Pancreas (tissue), 10 donors: ENCODE measurements around the gene FHOD1. TPM values are rescaled to one million over a fixed set of nuclear protein-coding genes. Genes with fewer than 3 reads are reported as not detected.

Source experiments
- ATAC-seq, 4 donors: fragments of 200-7000 bp; cut with Tn5 transposase; one replicate each; pipeline versions ENCODE4 v1.8.0 to v1.9.1; 2020; ENCODE audit warnings: mild to moderate bottlenecking in 4 of 4, moderate library complexity in 4 of 4
- DNase-seq, 6 donors: peaks; one replicate each; pipeline ENCODE4 v3.0.0-alpha.2; 2020
- FAIRE-seq: peaks from 2 replicates; lab custom pipeline; 2012; peaks lifted over from hg19 to GRCh38; lab: Jason Lieb, UNC
- H3K27ac ChIP-seq, 4 donors: fragments of 200-600 bp; sonication (generic); 1 replicate in 3 of 4; 2 replicates in 1 of 4; pipeline versions ENCODE4 v1.5.0 to v1.8.0; 2020
- H3K27me3 ChIP-seq, 4 donors: fragments of 200-600 bp; one replicate each; pipeline ENCODE4 v1.8.0; 2021
- H3K36me3 ChIP-seq, 3 donors: fragments of 200-600 bp; sonication (generic) in 1 of 3; one replicate each; pipeline versions ENCODE4 v1.5.0 to v1.8.0; 2020 to 2021
- H3K4me1 ChIP-seq, 3 donors: fragments of 200-600 bp; one replicate each; pipeline ENCODE4 v1.8.0; 2021
- H3K4me3 ChIP-seq, 4 donors: fragments of 200-600 bp; sonication (generic) in 2 of 4; one replicate each; pipeline versions ENCODE4 v1.5.0 to v1.8.0; 2020 to 2021
- H3K9me3 ChIP-seq, 4 donors: fragments of 200-600 bp; one replicate each; pipeline ENCODE4 v1.8.0; 2021
- CTCF ChIP-seq, 4 donors: fragments of 200-600 bp; sonication (generic) in 3 of 4; IDR thresholded peaks; one replicate each; pipeline versions ENCODE4 v1.5.0 to v1.8.0; 2021; ENCODE audit warnings: antibody characterized with exemption in 4 of 4
- WGBS, 2 donors: extraction: QIAGEN DNeasy Blood & Tissue Kit; methylation state at CpG; one replicate each; pipeline ENCODE4 v1.1.7; 2013; 5-methylcytosine and 5-hydroxymethylcytosine counted together
- intact Hi-C, 3 donors: fragments of 100-400 bp; cut with DNase I; formaldehyde crosslinking; loops; one replicate each; pipeline versions ENCODE4 v1.11.1 to v1.14.2; 2022
- polyA plus RNA-seq, 2 donors: library from polyadenylated mRNA; stranded (reverse); fragments of 200-250 nt; gene quantifications; one replicate each; pipeline ENCODE4 v1.2.3, GENCODE V29; 2013
- total RNA-seq, 6 donors: library from RNA; stranded (reverse); fragmentation: NEBNext Ultra II Directional in 4 of 6; extraction: Animal tissue kit (Norgen Biotek cat#: 25700) in 4 of 6; gene quantifications; one replicate each; pipeline versions ENCODE4 v1.2.1 to v1.2.4, GENCODE V29; 2021 to 2023
- donor health status: healthy with polysubstance abuse.
- donor health status: DM: no; HTN: no; CAD: no; lungs with moderate emphysema.
- donor health status: DM: no; HTN: no; CAD: no.
- donor health status: control.
- donor health status: control.
- donor health status: Bipolar disorder and iron deficiency.
- donor health status: DM: yes; HTN: yes; CAD: no.
- donor health status: DM: no; HTN: no; CAD: no.
- donor health status: DM: no; HTN: no; CAD: no.
- donor health status: DM: yes; HTN: yes; CAD: no.

The FHOD1 gene
- total and polyA plus RNA-seq, 8 donors: 7.8 to 41.2 (median 11.3) TPM

DNA sequence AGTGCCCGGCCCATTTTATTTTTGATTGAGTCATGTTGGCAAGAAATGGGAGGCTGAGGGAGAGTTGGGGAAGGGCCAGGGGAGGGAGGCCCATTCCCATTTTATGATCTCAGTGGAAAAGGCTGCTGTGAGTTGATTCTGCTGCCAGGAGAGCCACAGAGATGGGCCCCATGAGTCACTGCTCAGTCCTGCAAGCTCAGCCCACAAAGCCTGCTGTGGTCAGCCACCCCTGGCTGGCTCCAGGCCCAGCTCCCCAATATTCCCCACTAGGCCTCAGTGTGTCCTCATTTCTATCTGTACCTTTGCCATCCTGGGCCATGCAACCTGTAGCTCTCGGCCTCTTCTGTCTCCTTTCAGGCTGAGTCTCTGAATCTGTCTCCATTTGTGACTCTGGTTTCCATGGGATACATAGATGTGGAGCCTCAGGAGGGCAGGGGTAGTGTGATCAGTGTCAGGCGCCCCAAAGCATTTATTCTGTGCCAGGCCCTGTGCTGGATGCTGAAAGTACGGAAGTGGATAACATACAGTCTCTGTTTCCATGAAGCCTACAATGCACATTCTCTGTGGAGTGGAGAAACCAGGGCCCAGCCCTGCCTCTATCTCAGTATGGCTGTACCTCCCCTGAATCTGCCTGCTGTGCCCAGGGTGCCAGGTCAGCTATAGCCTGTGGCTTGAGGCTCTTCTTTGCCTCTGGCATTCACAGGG lies 30.2 kb upstream of the FHOD1 start:
- 86 to 94% methylated on average over 4 of the region's 4 CpGs for WGBS, 2 donors
- no peak for TF ChIP-seq CTCF (IDR thresholded peaks at IDR 0.05)
- Histone ChIP-seq H3K27me3 (no peaks in the 10 kb centered on the region), H3K9me3 (no peaks in the 10 kb centered on the region), H3K27ac (peak overlapping the region in 1 of 4 donors; percentile 27), H3K4me1 (peaks cover 0 to 3% (median 0%) of the 10 kb centered on the region in 3 donors), H3K4me3 (no peak overlapping the region), H3K36me3 (no peaks in the 10 kb centered on the region)
- intact Hi-C loops: no loop called here
- ATAC-seq (peak in 2 of 4 donors; percentile 38 to 63), FAIRE-seq (no peak), DNase-seq (peak in 1 of 6 donors; percentile 26)

DNA sequence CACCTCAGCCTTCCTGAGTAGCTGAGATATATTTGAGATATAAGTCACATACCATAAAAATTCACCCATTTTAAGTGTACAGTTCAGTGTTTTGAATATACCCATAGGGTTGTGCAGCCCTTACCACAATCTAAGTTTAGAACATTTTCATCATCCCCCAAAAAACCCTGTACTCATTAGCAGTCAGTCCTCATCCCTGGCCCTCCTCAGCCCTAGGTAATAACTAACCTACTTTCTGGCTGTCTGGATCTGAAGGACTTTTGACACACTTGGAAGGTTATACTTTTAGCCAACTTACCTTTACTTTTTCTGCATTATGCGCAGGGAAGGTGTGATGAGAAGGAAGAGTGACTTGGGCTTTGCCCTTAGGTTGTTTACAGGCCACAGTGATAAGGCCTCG lies 28.0 kb upstream of the FHOD1 start:
- Histone ChIP-seq H3K27me3 (no peaks in the 10 kb centered on the region), H3K27ac (no peak overlapping the region), H3K9me3 (no peaks in the 10 kb centered on the region), H3K4me3 (no peak overlapping the region), H3K4me1 (peaks cover 0 to 3% (median 0%) of the 10 kb centered on the region in 3 donors), H3K36me3 (no peaks in the 10 kb centered on the region)
- intact Hi-C loops: no loop called here
- 73 to 78% methylated on average over 2 of the region's 2 CpGs for WGBS, 2 donors
- no peak for TF ChIP-seq CTCF (IDR thresholded peaks at IDR 0.05)
- no peak for ATAC-seq
- no peak for FAIRE-seq
- no peak for DNase-seq

DNA sequence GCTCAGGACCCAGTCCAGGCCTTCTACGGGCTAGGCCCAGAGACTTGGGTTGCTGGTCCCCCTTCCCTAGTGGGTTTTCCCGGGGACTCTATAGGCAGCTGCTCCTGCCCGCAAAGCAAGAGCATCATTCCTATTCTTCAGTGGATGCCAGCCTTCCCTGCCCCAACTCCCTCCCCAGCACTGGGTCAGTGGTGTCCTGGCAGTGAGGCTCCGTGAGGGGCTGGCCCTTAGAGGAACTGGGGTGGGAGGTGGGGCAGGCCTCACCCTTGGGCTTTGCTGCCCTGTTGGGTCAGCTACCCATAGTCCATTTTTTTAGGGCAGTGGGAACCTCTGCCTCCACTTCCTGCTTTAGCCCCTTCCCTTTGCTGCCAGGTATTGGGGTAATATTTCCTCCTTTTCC lies 24.2 kb upstream of the FHOD1 start:
- Histone ChIP-seq H3K36me3 (no peaks in the 10 kb centered on the region), H3K27ac (no peak overlapping the region), H3K4me1 (no peaks in the 10 kb centered on the region), H3K9me3 (no peaks in the 10 kb centered on the region), H3K27me3 (no peaks in the 10 kb centered on the region), H3K4me3 (no peak overlapping the region)
- 85 to 87% methylated on average over 4 of the region's 4 CpGs for WGBS, 2 donors
- DNase-seq: peak in 1 of 6 donors; percentile 13
- intact Hi-C loops: no loop called here
- TF ChIP-seq CTCF (IDR thresholded peaks at IDR 0.05): no peak
- ATAC-seq: peak in 1 of 4 donors; percentile 13
- FAIRE-seq: no peak

DNA sequence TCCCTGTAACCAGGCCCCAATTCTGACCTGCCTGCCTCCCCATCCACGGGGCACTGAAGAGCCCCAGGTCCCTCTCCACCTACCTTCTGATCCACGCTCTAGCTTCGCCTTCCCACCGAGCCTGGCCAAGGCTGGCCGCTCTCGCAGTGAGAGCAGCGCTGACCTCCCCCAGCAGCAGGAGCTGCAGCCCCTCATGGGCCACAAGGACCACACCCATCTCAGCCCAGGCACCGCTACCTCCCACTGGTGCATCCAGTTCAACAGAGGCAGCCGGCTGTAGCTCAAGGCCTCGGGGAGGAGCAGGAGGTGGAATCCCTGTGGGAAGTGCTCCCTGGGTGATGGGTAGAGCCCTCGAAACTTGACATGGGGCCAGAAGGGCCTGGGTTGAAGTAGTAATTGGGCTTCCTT lies 23.7 kb upstream of the FHOD1 start:
- H3K9me3 ChIP-seq: no peaks in the 10 kb centered on the region
- no peaks in the 10 kb centered on the region for H3K27me3 ChIP-seq
- FAIRE-seq (no peak), DNase-seq (peak in 1 of 6 donors; percentile 23), ATAC-seq (no peak)
- intact Hi-C loops: no loop called here
- no peak for TF ChIP-seq CTCF (IDR thresholded peaks at IDR 0.05)
- 76 to 80% methylated on average over 11 of the region's 11 CpGs for WGBS, 2 donors
- H3K36me3 ChIP-seq: no peaks in the 10 kb centered on the region
- H3K27ac ChIP-seq: no peak overlapping the region
- H3K4me1 ChIP-seq: no peaks in the 10 kb centered on the region
- H3K4me3 ChIP-seq: no peak overlapping the region

DNA sequence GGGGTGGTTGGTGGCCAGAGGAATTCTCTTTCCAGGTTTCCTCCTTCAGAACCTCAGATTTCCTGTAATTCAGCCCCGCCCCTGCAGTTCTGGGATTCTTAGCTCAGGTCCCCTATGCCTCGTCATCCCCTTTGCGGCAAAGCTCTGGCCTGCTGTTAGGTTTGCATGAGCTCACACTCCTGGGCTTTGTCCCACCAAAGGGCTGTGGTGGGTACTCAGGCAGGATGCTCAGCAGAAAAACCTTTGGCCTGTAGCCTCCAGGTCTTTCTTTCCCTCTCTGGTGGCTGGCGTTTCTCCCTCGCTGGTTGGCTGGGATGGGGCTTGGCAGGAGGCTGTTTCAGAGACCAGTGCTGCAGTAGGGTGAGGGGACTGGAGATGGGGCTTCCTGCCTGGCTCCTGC lies 22.5 kb upstream of the FHOD1 start:
- Histone ChIP-seq H3K36me3 (no peaks in the 10 kb centered on the region), H3K4me3 (no peak overlapping the region), H3K4me1 (no peaks in the 10 kb centered on the region), H3K27me3 (no peaks in the 10 kb centered on the region), H3K27ac (no peak overlapping the region), H3K9me3 (no peaks in the 10 kb centered on the region)
- ATAC-seq: peak in 1 of 4 donors; percentile 43
- FAIRE-seq: no peak
- peak in 1 of 6 donors; percentile 3 for DNase-seq
- WGBS, 2 donors: 36 to 47% methylated on average over 5 of the region's 5 CpGs
- no peak for TF ChIP-seq CTCF (IDR thresholded peaks at IDR 0.05)
- intact Hi-C loops: no loop called here
